ENCODE results near the gene PDS5A.
"Not testable (repeated sequence)": the region's sequence is repeated elsewhere in the genome, so short reads cannot be mapped to it uniquely, and the experiment has no call there.

Gene PDS5A

GRCh38 chr4:39850727-39851126 lies 127.0 kb downstream of the PDS5A start:
- H3K4me3 ChIP-seq (ENCODE audit: low read depth, low read length), result no peak overlapping the region
- no peak for TF ChIP-seq CTCF (IDR thresholded peaks at IDR 0.05; ENCODE audit: borderline replicate concordance, insufficient read depth, low read depth, low read length)

GRCh38 chr4:39846705-39847104 lies 131.0 kb downstream of the PDS5A start:
- TF ChIP-seq CTCF (IDR thresholded peaks at IDR 0.05; ENCODE audit: borderline replicate concordance, insufficient read depth, low read depth, low read length), result no peak
- H3K4me3 ChIP-seq (ENCODE audit: low read depth, low read length), result no peak overlapping the region

- no peak for TF ChIP-seq CTCF (IDR thresholded peaks at IDR 0.05; ENCODE audit: borderline replicate concordance, insufficient read depth, low read depth, low read length)
- H3K4me3 ChIP-seq (ENCODE audit: low read depth, low read length), result no peak overlapping the region
These were observed 131.6 kb downstream of the PDS5A start for GRCh38 chr4:39846120-39846519.

- H3K4me3 ChIP-seq (ENCODE audit: low read depth, low read length), result no peak overlapping the region
- no peak for TF ChIP-seq CTCF (IDR thresholded peaks at IDR 0.05; ENCODE audit: borderline replicate concordance, insufficient read depth, low read depth, low read length)
These were observed 135.8 kb downstream of the PDS5A start for GRCh38 chr4:39841894-39842293.

- H3K4me3 ChIP-seq (ENCODE audit: low read depth, low read length), result not testable (repeated sequence)
These were observed 137.2 kb downstream of the PDS5A start for GRCh38 chr4:39840516-39840915.

GRCh38 chr4:39840027-39840426 lies 137.7 kb downstream of the PDS5A start:
- TF ChIP-seq CTCF (IDR thresholded peaks at IDR 0.05; ENCODE audit: borderline replicate concordance, insufficient read depth, low read depth, low read length), result no peak
- no peak overlapping the region for H3K4me3 ChIP-seq (ENCODE audit: low read depth, low read length)

- not testable (repeated sequence) for H3K4me3 ChIP-seq (ENCODE audit: low read depth, low read length)
These were observed 139.3 kb downstream of the PDS5A start for GRCh38 chr4:39838431-39838830.

GRCh38 chr4:39834269-39834668 lies 143.4 kb downstream of the PDS5A start:
- H3K4me3 ChIP-seq (ENCODE audit: low read depth, low read length), result no peak overlapping the region
- TF ChIP-seq CTCF (IDR thresholded peaks at IDR 0.05; ENCODE audit: borderline replicate concordance, insufficient read depth, low read depth, low read length), result no peak
